Type B pancreatic cell (in vitro differentiated cells): ENCODE measurements around the gene SLC4A2. TPM values are rescaled to one million over a fixed set of nuclear protein-coding genes. Genes with fewer than 3 reads are reported as not detected.

Source experiments
- DNase-seq: peaks from one replicate; pipeline ENCODE4 v3.0.0; 2021; ENCODE audit warnings: mixed read lengths; ENCODE audit not compliant: unreplicated experiment; ENCODE audit errors: extremely low spot score
- H3K27ac Mint-ChIP-seq: 2 replicates; pipeline ENCODE4 v1.8.0; 2021; ENCODE audit warnings: mild to moderate bottlenecking, mixed read lengths
- H3K27me3 Mint-ChIP-seq: 2 replicates; pipeline ENCODE4 v1.8.0; 2021; ENCODE audit warnings: mixed read lengths
- H3K36me3 Mint-ChIP-seq: 2 replicates; pipeline ENCODE4 v1.8.0; 2021; ENCODE audit warnings: mixed read lengths
- H3K4me1 Mint-ChIP-seq: one replicate; pipeline ENCODE4 v1.8.0; 2021; ENCODE audit warnings: mixed read lengths; ENCODE audit not compliant: unreplicated experiment
- H3K4me3 Mint-ChIP-seq: 2 replicates; pipeline ENCODE4 v1.8.0; 2021; ENCODE audit warnings: mild to moderate bottlenecking, mixed read lengths
- H3K9me3 Mint-ChIP-seq: 2 replicates; pipeline ENCODE4 v1.8.0; 2021; ENCODE audit warnings: mixed read lengths
- total RNA-seq: library from RNA; stranded (reverse); gene quantifications from 2 replicates; pipeline ENCODE4 v1.2.1, GENCODE V29; 2021; ENCODE audit warnings: low replicate concordance
- TF ChIP-seq, protein P1 (sequence below): fragments of 200-600 bp; sonication (generic); conservative IDR thresholded peaks from 2 replicates; pipeline ENCODE4 v1.5.0; 2021; ENCODE audit warnings: antibody characterized with exemption, mild to moderate bottlenecking

The SLC4A2 gene
- total RNA-seq, 1 donor from 2014 or later: 150 TPM

DNA sequence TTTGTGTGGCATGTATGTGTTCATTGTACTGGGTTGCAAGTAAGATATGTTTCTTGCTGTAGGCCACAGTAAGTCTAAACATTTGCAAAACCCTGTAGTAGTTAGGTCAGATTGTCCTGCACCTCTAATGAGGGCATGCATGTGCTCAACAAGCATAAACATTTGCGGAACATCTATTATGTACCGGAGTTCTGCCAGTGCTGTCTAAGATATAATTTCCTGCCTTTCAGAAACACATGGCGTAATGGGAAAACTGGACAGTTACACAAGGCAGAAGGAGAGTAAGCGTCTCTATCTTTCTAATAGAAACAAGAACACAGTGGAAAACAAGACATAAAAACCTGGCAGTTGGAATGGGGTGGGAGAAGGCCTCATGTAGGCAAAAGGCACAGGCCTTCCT lies 28.4 kb upstream of the SLC4A2 start:
- no peaks in the 10 kb centered on the region for H3K9me3 Mint-ChIP-seq
- peaks cover 19% of the 10 kb centered on the region for H3K4me1 Mint-ChIP-seq
- TF ChIP-seq, protein P1, sequence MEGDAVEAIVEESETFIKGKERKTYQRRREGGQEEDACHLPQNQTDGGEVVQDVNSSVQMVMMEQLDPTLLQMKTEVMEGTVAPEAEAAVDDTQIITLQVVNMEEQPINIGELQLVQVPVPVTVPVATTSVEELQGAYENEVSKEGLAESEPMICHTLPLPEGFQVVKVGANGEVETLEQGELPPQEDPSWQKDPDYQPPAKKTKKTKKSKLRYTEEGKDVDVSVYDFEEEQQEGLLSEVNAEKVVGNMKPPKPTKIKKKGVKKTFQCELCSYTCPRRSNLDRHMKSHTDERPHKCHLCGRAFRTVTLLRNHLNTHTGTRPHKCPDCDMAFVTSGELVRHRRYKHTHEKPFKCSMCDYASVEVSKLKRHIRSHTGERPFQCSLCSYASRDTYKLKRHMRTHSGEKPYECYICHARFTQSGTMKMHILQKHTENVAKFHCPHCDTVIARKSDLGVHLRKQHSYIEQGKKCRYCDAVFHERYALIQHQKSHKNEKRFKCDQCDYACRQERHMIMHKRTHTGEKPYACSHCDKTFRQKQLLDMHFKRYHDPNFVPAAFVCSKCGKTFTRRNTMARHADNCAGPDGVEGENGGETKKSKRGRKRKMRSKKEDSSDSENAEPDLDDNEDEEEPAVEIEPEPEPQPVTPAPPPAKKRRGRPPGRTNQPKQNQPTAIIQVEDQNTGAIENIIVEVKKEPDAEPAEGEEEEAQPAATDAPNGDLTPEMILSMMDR: no peak
- no peak for DNase-seq
- peak overlapping the region; percentile 8 for H3K27ac Mint-ChIP-seq
- H3K36me3 Mint-ChIP-seq: no peaks in the 10 kb centered on the region
- peaks cover 15% of the 10 kb centered on the region for H3K27me3 Mint-ChIP-seq
- no peak overlapping the region for H3K4me3 Mint-ChIP-seq

DNA sequence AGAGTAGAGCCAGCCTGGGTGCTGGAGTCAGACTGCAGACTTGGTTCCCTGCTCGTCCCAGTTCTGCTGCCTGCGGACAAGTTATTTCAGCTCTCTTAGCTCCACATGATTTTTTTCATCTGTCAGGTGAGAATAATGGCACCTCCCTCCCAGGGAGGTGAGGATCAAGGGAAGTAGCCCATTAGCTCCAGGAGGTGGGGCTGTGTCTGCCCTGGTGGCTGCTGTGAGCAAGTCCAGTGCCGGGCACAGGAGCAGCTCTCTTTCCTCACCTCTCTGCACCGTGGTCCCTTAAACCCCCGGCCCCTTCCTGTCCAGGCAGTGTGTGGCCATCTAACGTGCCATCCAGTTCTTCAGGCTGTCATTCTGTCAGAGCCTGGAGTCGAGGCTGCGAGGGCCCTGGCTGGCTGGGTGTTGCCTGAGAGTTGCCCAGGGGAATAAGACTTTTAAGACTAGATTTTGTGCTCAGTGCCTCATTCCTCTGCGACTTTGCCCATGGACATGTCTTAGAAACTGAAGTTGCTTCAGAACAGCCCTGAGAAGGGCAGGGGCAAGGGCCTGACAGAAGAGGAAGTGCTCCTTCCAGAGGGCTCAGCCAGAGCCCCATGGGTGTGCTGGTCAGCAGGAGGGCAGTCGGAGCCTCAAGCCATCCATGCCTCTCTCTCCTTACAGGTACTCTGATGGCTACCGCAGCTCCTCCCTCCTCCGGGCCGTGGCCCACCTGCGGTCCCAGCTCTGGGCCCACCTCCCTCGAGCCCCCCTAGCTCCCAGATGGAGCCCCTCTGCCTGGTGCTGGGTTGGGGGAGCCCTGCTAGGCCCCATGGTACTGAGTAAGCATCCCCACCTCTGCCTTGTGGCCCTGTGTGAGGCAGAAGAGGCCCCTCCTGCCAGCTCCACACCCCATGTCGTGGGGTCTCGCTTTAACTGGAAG lies 26.2 kb upstream of the SLC4A2 start:
- no peak for DNase-seq
- no peaks in the 10 kb centered on the region for H3K27me3 Mint-ChIP-seq

DNA sequence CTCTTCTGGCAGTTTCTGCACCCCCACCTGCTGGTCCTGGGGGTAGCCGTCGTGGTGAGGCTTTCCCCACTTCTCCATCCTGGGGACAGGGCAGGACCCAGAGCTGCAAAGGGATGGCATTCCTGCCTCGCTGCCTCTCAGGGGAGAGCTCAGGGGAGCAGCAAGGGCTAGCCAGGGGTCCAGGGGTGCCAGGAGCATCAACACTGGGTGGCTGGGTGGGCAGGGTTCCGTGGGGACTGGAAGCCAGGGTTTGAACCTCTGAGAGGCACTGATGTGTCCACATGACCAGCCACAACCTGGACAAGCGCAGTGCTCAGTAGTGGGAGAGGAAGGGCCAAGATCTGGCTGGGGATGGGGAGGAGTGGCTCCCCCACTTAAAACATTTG lies 25.5 kb upstream of the SLC4A2 start:
- TF ChIP-seq, protein P1: no peak
- no peaks in the 10 kb centered on the region for H3K9me3 Mint-ChIP-seq
- peaks cover 7% of the 10 kb centered on the region for H3K4me1 Mint-ChIP-seq
- no peaks in the 10 kb centered on the region for H3K27me3 Mint-ChIP-seq
- no peak overlapping the region for H3K4me3 Mint-ChIP-seq
- no peak overlapping the region for H3K27ac Mint-ChIP-seq
- no peaks in the 10 kb centered on the region for H3K36me3 Mint-ChIP-seq
- no peak for DNase-seq

More for the DNA sequence above, 26.2 kb upstream of the SLC4A2 start:
- Mint-ChIP-seq H3K27ac (peak overlapping the region; percentile 93), H3K36me3 (no peaks in the 10 kb centered on the region), H3K4me1 (peaks cover 8% of the 10 kb centered on the region), H3K9me3 (no peaks in the 10 kb centered on the region), H3K4me3 (peak overlapping the region; percentile 39)
- TF ChIP-seq, protein P1: no peak

DNA sequence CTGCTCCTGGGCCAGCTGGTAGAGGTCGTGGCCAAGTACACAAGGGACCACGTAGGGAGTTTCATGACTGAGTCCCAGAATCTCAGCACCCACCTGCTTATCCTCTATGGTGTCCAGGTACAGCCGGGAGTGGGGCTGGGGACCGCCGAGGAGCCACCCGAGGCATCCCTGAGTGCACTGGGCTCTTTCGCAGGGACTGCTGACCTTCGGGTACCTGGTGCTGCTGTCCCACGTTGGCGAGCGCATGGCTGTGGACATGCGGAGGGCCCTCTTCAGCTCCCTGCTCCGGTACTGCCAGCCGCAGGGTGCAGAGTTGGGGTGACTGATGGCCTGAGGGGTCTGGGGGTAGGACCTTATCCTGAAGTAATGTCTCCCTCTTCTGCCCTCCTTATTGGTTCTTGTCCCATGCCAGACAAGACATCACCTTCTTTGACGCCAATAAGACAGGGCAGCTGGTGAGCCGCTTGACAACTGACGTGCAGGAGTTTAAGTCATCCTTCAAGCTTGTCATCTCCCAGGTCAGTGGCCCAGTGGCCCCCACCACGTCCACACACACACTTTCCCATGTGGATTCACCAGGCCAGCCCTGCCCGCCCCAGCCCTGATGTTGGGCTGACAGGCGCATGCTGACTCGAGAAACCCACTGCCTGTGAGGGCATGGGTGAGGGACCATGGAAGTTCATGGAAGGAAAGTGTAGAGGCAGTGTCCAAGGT lies 24.9 kb upstream of the SLC4A2 start:
- H3K27me3 Mint-ChIP-seq: no peaks in the 10 kb centered on the region
- TF ChIP-seq, protein P1: no peak
- H3K4me3 Mint-ChIP-seq: no peak overlapping the region
- DNase-seq: no peak
- H3K9me3 Mint-ChIP-seq: no peaks in the 10 kb centered on the region
- H3K4me1 Mint-ChIP-seq: peaks cover 9% of the 10 kb centered on the region
- no peaks in the 10 kb centered on the region for H3K36me3 Mint-ChIP-seq
- H3K27ac Mint-ChIP-seq: no peak overlapping the region

DNA sequence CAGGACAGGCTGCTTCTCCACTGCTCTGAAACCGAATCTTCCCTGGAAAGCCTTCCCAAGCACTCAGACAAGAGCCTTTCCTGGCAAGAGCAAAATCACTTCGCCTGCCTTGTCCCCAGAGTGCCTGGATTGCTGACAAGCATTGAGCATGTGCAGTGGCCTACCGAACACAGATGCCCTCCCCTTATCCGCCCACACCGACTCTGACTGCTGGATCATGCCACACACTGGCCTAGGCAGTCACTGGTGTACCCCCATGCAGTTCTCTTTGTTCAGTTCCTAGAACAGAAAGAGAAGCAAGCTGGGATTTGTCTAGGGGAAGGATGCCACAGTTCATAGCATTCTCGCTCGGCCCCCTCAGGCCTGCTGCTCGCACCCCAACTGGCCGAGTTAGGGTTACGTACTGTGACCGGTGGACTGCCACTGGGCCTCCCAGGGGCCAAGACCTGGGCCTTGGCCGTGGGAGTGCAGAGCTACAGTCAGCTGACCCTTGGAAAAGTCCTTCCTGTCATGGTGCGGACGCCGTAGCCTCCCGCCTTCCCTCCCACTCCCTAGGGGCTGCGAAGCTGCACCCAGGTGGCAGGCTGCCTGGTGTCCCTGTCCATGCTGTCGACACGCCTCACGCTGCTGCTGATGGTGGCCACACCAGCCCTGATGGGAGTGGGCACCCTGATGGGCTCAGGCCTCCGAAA lies 24.2 kb upstream of the SLC4A2 start:
- Mint-ChIP-seq H3K4me1 (peaks cover 15% of the 10 kb centered on the region), H3K27me3 (no peaks in the 10 kb centered on the region), H3K36me3 (no peaks in the 10 kb centered on the region), H3K27ac (no peak overlapping the region), H3K9me3 (no peaks in the 10 kb centered on the region), H3K4me3 (no peak overlapping the region)
- TF ChIP-seq, protein P1: no peak
- DNase-seq: no peak
